NCI-H2029 (cell line): ENCODE results near the gene C17orf67.

Experiments
- DNase-seq: peaks from one replicate; lab custom pipeline; 2025; lab: John Stamatoyannopoulos, UW

C17orf67 gene

GRCh38 chr17:56808503-56808902 is 25.2 kb downstream of the C17orf67 start:
- no peak for DNase-seq

GRCh38 chr17:56807723-56808122 is 26.0 kb downstream of the C17orf67 start:
- DNase-seq, result no peak

- DNase-seq, result no peak
Observed at GRCh38 chr17:56806949-56807348, 26.8 kb downstream of the C17orf67 start.

- DNase-seq, result no peak
Observed at GRCh38 chr17:56804454-56804853, 29.3 kb downstream of the C17orf67 start.

- DNase-seq, result no peak
Observed at GRCh38 chr17:56803071-56803470, 30.6 kb downstream of the C17orf67 start.

- no peak for DNase-seq
Observed at GRCh38 chr17:56801459-56802178, 32.1 kb downstream of the C17orf67 start.

GRCh38 chr17:56798916-56799315 is 34.8 kb downstream of the C17orf67 start:
- DNase-seq, result no peak

GRCh38 chr17:56796536-56796935 is 37.2 kb downstream of the C17orf67 start:
- DNase-seq, result no peak

- no peak for DNase-seq
Observed at GRCh38 chr17:56795221-56795865, 38.4 kb downstream of the C17orf67 start.

- no peak for DNase-seq
Observed at GRCh38 chr17:56793957-56794356, 39.8 kb downstream of the C17orf67 start.

GRCh38 chr17:56793531-56793930 is 40.2 kb downstream of the C17orf67 start:
- no peak for DNase-seq

- DNase-seq, result no peak
Observed at GRCh38 chr17:56792267-56792666, 41.5 kb downstream of the C17orf67 start.

- DNase-seq, result no peak
Observed at GRCh38 chr17:56786989-56787482, 46.7 kb downstream of the C17orf67 start.

- DNase-seq, result no peak
Observed at GRCh38 chr17:56785997-56786680, 47.6 kb downstream of the C17orf67 start.

- no peak for DNase-seq
Observed at GRCh38 chr17:56785405-56785804, 48.3 kb downstream of the C17orf67 start.

- DNase-seq, result no peak
Observed at GRCh38 chr17:56782338-56782737, 51.4 kb downstream of the C17orf67 start.

- DNase-seq, result no peak
Observed at GRCh38 chr17:56781906-56782305, 51.8 kb downstream of the C17orf67 start.

- DNase-seq, result no peak
Observed at GRCh38 chr17:56779898-56780777, 53.6 kb downstream of the C17orf67 start.

GRCh38 chr17:56779322-56779721 is 54.4 kb downstream of the C17orf67 start:
- DNase-seq, result no peak

- DNase-seq, result no peak
Observed at GRCh38 chr17:56778898-56779297, 54.8 kb downstream of the C17orf67 start.

GRCh38 chr17:56777859-56778258 is 55.9 kb downstream of the C17orf67 start:
- DNase-seq, result no peak

GRCh38 chr17:56774650-56775049 is 59.1 kb downstream of the C17orf67 start:
- DNase-seq, result no peak
